Suprapubic skin (tissue), 4 donors: Measurements from ENCODE around the gene PCDHB10.

Experiments used
- POLR2A ChIP-seq, 2 donors: fragments of 450-650 bp; IDR thresholded peaks; one replicate each; pipeline ENCODE4 v1.6.1; 2017; ENCODE audit warnings: antibody characterized with exemption in 2 of 2, mild to moderate bottlenecking in 2 of 2, moderate library complexity in 2 of 2
- POLR2AphosphoS5 ChIP-seq, 3 donors: sonication (generic); formaldehyde crosslinking; IDR thresholded peaks; one replicate each; pipeline ENCODE4 v1.6.1; 2017; ENCODE audit warnings: antibody characterized with exemption in 3 of 3
- TF ChIP-seq, protein P1 (sequence below), 2 donors: fragments of 200-600 bp in 1 of 2; fragments of 450-650 bp in 1 of 2; sonication (generic) in 1 of 2; IDR thresholded peaks; one replicate each; pipeline ENCODE4 v1.5.1; 2016 to 2019; ENCODE audit warnings: antibody characterized with exemption in 2 of 2, mild to moderate bottlenecking in 1 of 2, moderate library complexity in 1 of 2

DNA sequence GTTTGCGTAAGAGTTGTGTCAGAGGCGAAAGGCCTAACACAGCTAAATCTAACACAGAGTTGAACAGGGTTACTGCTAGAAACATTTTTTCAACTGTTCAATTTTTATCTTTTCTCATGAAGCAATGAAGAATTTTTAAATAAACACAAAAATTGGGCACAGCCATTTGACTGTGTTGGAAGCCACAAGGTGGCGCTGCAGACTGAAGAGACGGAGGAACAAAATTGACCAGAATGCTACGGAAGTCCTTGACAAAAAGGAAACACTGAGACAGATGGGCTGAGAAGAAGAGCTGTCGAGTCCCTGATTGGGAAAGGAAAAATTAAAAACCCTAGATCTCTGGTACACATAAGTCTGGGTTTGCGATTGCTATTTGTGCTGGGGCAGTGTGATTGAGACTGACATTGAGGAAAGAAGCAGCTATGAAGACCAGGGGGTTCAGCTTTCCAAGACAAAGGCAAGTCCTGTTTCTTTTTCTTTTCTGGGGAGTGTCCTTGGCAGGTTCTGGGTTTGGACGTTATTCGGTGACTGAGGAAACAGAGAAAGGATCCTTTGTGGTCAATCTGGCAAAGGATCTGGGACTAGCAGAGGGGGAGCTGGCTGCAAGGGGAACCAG lies 5.1 kb upstream of the PCDHB10 start, which contains the start of gene PCDHB9:
- TF ChIP-seq, protein P1, sequence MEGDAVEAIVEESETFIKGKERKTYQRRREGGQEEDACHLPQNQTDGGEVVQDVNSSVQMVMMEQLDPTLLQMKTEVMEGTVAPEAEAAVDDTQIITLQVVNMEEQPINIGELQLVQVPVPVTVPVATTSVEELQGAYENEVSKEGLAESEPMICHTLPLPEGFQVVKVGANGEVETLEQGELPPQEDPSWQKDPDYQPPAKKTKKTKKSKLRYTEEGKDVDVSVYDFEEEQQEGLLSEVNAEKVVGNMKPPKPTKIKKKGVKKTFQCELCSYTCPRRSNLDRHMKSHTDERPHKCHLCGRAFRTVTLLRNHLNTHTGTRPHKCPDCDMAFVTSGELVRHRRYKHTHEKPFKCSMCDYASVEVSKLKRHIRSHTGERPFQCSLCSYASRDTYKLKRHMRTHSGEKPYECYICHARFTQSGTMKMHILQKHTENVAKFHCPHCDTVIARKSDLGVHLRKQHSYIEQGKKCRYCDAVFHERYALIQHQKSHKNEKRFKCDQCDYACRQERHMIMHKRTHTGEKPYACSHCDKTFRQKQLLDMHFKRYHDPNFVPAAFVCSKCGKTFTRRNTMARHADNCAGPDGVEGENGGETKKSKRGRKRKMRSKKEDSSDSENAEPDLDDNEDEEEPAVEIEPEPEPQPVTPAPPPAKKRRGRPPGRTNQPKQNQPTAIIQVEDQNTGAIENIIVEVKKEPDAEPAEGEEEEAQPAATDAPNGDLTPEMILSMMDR (IDR thresholded peaks at IDR 0.05): no peak
- TF ChIP-seq POLR2A (IDR thresholded peaks at IDR 0.05) (no peak), POLR2AphosphoS5 (IDR thresholded peaks at IDR 0.05) (no peak)
